T-helper 1 cell treated with Interleukin-12 subunit alpha and Interleukin-12 subunit beta and Interleukin-4 antibody, amounts not matched to agents 30 ng/mL and 1 ng/mL, for 36 hours (primary cell): Measurements from ENCODE around the gene ADAT3. TPM values are rescaled to one million over a fixed set of nuclear protein-coding genes. Genes with fewer than 3 reads are reported as not detected.

Experiments
- intact Hi-C: fragments of 100-400 bp; cut with micrococcal nuclease; formaldehyde crosslinking; loops from one replicate; pipeline ENCODE4 v1.15.1; 2024
- total RNA-seq: library from RNA; stranded (reverse); gene quantifications from 2 replicates; pipeline ENCODE4 v1.2.3, GENCODE V29; 2022

ADAT3 gene
- total RNA-seq, 1 donor from 2014 or later = 10.5 TPM

- intact Hi-C loops = no loop called here
Observed at GRCh38 chr19:1935484-1936208, 30.4 kb downstream of the ADAT3 start.

GRCh38 chr19:1936430-1936829 is 31.2 kb downstream of the ADAT3 start:
- intact Hi-C loops = no loop called here

- intact Hi-C loops = no loop called here
Observed at GRCh38 chr19:1936916-1937610, 31.9 kb downstream of the ADAT3 start.

- intact Hi-C loops = no loop called here
Observed at GRCh38 chr19:1938071-1938470, 32.9 kb downstream of the ADAT3 start.

- intact Hi-C loops = loop anchor here (2.0 kb wide), 1 partner anchor 67 kb away; no protein-coding TSS in a partner anchor
Observed at GRCh38 chr19:1941146-1942077, 36.2 kb downstream of the ADAT3 start, which contains the start of gene CSNK1G2. Gene CSNK1G2, plus strand, starts transcription at chr19:1941172. Its CDS starts 28,601 bp downstream, at chr19:1969773.

- intact Hi-C loops = loop anchor here (2.0 kb wide), 1 partner anchor 68 kb away; no protein-coding TSS in a partner anchor
Observed at GRCh38 chr19:1942078-1942933, 37.1 kb downstream of the ADAT3 start.

- intact Hi-C loops = loop anchor here (2.0 kb wide), 1 partner anchor 68 kb away; no protein-coding TSS in a partner anchor
Observed at GRCh38 chr19:1942934-1943555, 37.8 kb downstream of the ADAT3 start.

GRCh38 chr19:1943661-1944087 is 38.5 kb downstream of the ADAT3 start:
- intact Hi-C loops = loop anchor here (2.0 kb wide), 1 partner anchor 69 kb away; no protein-coding TSS in a partner anchor

- intact Hi-C loops = no loop called here
Observed at GRCh38 chr19:1944088-1944915, 39.1 kb downstream of the ADAT3 start.

- intact Hi-C loops = no loop called here
Observed at GRCh38 chr19:1944916-1945561, 39.8 kb downstream of the ADAT3 start.

- intact Hi-C loops = no loop called here
Observed at GRCh38 chr19:1945899-1946298, 40.7 kb downstream of the ADAT3 start.

- intact Hi-C loops = no loop called here
Observed at GRCh38 chr19:1947651-1948209, 42.5 kb downstream of the ADAT3 start.

GRCh38 chr19:1949304-1950101 is 44.3 kb downstream of the ADAT3 start:
- intact Hi-C loops = no loop called here

GRCh38 chr19:1950640-1951039 is 45.4 kb downstream of the ADAT3 start:
- intact Hi-C loops = no loop called here

GRCh38 chr19:1952635-1953034 is 47.4 kb downstream of the ADAT3 start:
- intact Hi-C loops = no loop called here

- intact Hi-C loops = no loop called here
Observed at GRCh38 chr19:1953037-1953436, 47.8 kb downstream of the ADAT3 start.

- intact Hi-C loops = no loop called here
Observed at GRCh38 chr19:1953441-1954094, 48.4 kb downstream of the ADAT3 start.
